H1 (cell line): ENCODE results near the gene PSMD5. TPM values are rescaled to one million over a fixed set of nuclear protein-coding genes. Genes with fewer than 3 reads are reported as not detected.

Experiments
- CTCF ChIA-PET: fragments of 300-600 bp; sonication (Branson Sonifier 250); formaldehyde crosslinking; loops from one replicate; lab custom pipeline; 2021; ENCODE audit not compliant: partially characterized antibody; lab: Charles Lee
- POLR2A ChIA-PET: fragments of 300-600 bp; sonication (Branson Sonifier 250); formaldehyde crosslinking; loops from one replicate; lab custom pipeline; 2021; ENCODE audit warnings: inconsistent platforms; ENCODE audit not compliant: partially characterized antibody; lab: Charles Lee
- DNase-seq, 2 experiments: peaks; one replicate each; pipeline versions ENCODE4 v3.0.0 to v3.0.0-alpha.2; 2010 to 2022; ENCODE audit warnings: low spot score in 2 of 2, low read depth in 1 of 2, mixed read lengths in 1 of 2
- FAIRE-seq: peaks from 2 replicates; lab custom pipeline; 2011; peaks lifted over from hg19 to GRCh38; lab: Jason Lieb, UNC
- H2AFZ ChIP-seq: 2 replicates; pipeline ENCODE4 v1.8.1; 2012; ENCODE audit warnings: low read length, inconsistent platforms
- H2AK5ac ChIP-seq: 2 replicates; pipeline ENCODE4 v1.6.1; 2013; ENCODE audit warnings: low read depth, low read length
- H2BK120ac ChIP-seq: replicated peaks from 2 replicates; pipeline ENCODE3; 2013; ENCODE audit warnings: low read depth, low read length, inconsistent platforms
- H2BK12ac ChIP-seq: 2 replicates; pipeline ENCODE4 v1.6.1; 2013; ENCODE audit warnings: low read depth, low read length
- H2BK15ac ChIP-seq: 2 replicates; pipeline ENCODE4 v1.6.1; 2013; ENCODE audit warnings: low read length
- H2BK20ac ChIP-seq: 2 replicates; pipeline ENCODE4 v1.6.1; 2013; ENCODE audit warnings: low read length
- H2BK5ac ChIP-seq: 2 replicates; pipeline ENCODE4 v1.6.1; 2013; ENCODE audit warnings: low read depth, low read length
- H3K14ac ChIP-seq: 2 replicates; pipeline ENCODE4 v1.6.1; 2013; ENCODE audit warnings: inconsistent platforms; ENCODE audit not compliant: insufficient read length
- H3K18ac ChIP-seq: 2 replicates; pipeline ENCODE4 v1.6.1; 2013; ENCODE audit warnings: low read length; ENCODE audit errors: extremely low read depth
- H3K23ac ChIP-seq: 2 replicates; pipeline ENCODE4 v1.6.1; 2013; ENCODE audit warnings: inconsistent platforms; ENCODE audit not compliant: insufficient read length
- H3K23me2 ChIP-seq: 2 replicates; pipeline ENCODE4 v1.6.1; 2013; ENCODE audit warnings: low read depth, low read length
- H3K27ac ChIP-seq: 2 replicates; pipeline ENCODE4 v1.6.1; 2011; ENCODE audit warnings: low read depth, low read length, inconsistent platforms
- H3K27me3 ChIP-seq, 4 experiments: replicated peaks in 1 of 4; 1 replicate in 1 of 4; 2 replicates in 3 of 4; pipeline versions ENCODE4 v1.6.1 to v1.8.1; 2011 to 2013; ENCODE audit warnings: low read length in 3 of 4, mild to moderate bottlenecking in 3 of 4, inconsistent platforms in 2 of 4, mixed read lengths in 2 of 4, moderate library complexity in 1 of 4; ENCODE audit not compliant: control insufficient read depth in 3 of 4, insufficient read depth in 3 of 4; ENCODE audit errors: extremely low read depth in 1 of 4
- H3K36me3 ChIP-seq, 4 experiments: 2 replicates each; pipeline versions ENCODE4 v1.6.1 to v1.8.1; 2011 to 2013; ENCODE audit warnings: mild to moderate bottlenecking in 4 of 4, low read length in 3 of 4, moderate library complexity in 2 of 4, control low read depth in 1 of 4, inconsistent platforms in 1 of 4; ENCODE audit not compliant: insufficient read depth in 4 of 4, control insufficient read depth in 2 of 4
- H3K4ac ChIP-seq: replicated peaks from 2 replicates; pipeline ENCODE3; 2013; ENCODE audit warnings: low read length, low read depth, mixed read lengths, inconsistent platforms; ENCODE audit not compliant: insufficient read length
- H3K4me1 ChIP-seq, 4 experiments: replicated peaks in 1 of 4; 1 replicate in 1 of 4; 2 replicates in 3 of 4; pipeline versions ENCODE4 v1.6.1 to v1.8.1; 2011 to 2013; ENCODE audit warnings: low read length in 3 of 4, inconsistent platforms in 2 of 4, mixed read lengths in 1 of 4; ENCODE audit not compliant: insufficient read depth in 4 of 4, control insufficient read depth in 3 of 4
- H3K4me2 ChIP-seq, 2 experiments: 2 replicates each; pipeline versions ENCODE4 v1.6.1 to v1.8.1; 2011 to 2013; ENCODE audit warnings: low read depth in 2 of 2, low read length in 2 of 2, control low read depth in 1 of 2, inconsistent platforms in 1 of 2, mild to moderate bottlenecking in 1 of 2; ENCODE audit not compliant: insufficient read depth in 1 of 2
- H3K4me3 ChIP-seq, 4 experiments: fragments of 200-600, 300-600 bp in 1 of 4; sonication (generic), shearing (Covaris generic), sonication (Bioruptor Twin) in 1 of 4; 2 replicates each; pipeline versions ENCODE4 v1.5.1 to v1.8.1; 2011 to 2016; ENCODE audit warnings: low read length in 4 of 4, low read depth in 3 of 4, control low read depth in 2 of 4, inconsistent platforms in 2 of 4, mild to moderate bottlenecking in 2 of 4, mixed read lengths in 1 of 4, moderate library complexity in 1 of 4; ENCODE audit not compliant: insufficient read depth in 2 of 4; ENCODE audit errors: extremely low read depth in 1 of 4
- H3K56ac ChIP-seq: replicated peaks from 2 replicates; pipeline ENCODE3; 2013; ENCODE audit warnings: low read depth, mild to moderate bottlenecking, mixed read lengths, low read length, inconsistent platforms; ENCODE audit not compliant: insufficient read length
- H3K79me1 ChIP-seq: 2 replicates; pipeline ENCODE4 v1.6.1; 2013; ENCODE audit warnings: low read depth, low read length, control low read depth
- H3K79me2 ChIP-seq, 2 experiments: 2 replicates each; pipeline versions ENCODE4 v1.6.1 to v1.8.1; 2012 to 2013; ENCODE audit warnings: low read length in 2 of 2, mild to moderate bottlenecking in 2 of 2, inconsistent platforms in 1 of 2; ENCODE audit not compliant: insufficient read depth in 2 of 2, control insufficient read depth in 1 of 2
- H3K9ac ChIP-seq, 4 experiments: replicated peaks in 1 of 4; 1 replicate in 1 of 4; 2 replicates in 3 of 4; pipeline versions ENCODE4 v1.6.1 to v1.8.1; 2011 to 2013; ENCODE audit warnings: low read depth in 3 of 4, low read length in 3 of 4, control low read depth in 2 of 4, mild to moderate bottlenecking in 2 of 4, moderate library complexity in 2 of 4, inconsistent platforms in 1 of 4; ENCODE audit errors: extremely low read depth in 1 of 4
- H3K9me3 ChIP-seq, 2 experiments: 2 replicates each; pipeline versions ENCODE4 v1.6.1 to v1.8.1; 2012 to 2013; ENCODE audit warnings: mild to moderate bottlenecking in 2 of 2, moderate library complexity in 2 of 2, control low read depth in 1 of 2, inconsistent platforms in 1 of 2, low read depth in 1 of 2, low read length in 1 of 2, mixed read lengths in 1 of 2; ENCODE audit not compliant: insufficient read depth in 2 of 2
- H4K20me1 ChIP-seq, 2 experiments: replicated peaks in 1 of 2; 2 replicates each; pipeline versions ENCODE3 to v1.8.1; 2011 to 2013; ENCODE audit warnings: inconsistent platforms in 2 of 2, low read length in 2 of 2, mild to moderate bottlenecking in 1 of 2; ENCODE audit not compliant: insufficient read depth in 2 of 2, control insufficient read depth in 1 of 2
- H4K5ac ChIP-seq: 2 replicates; pipeline ENCODE4 v1.6.1; 2013; ENCODE audit warnings: low read length, low read depth, mixed read lengths, inconsistent platforms; ENCODE audit not compliant: insufficient read length
- H4K8ac ChIP-seq: 2 replicates; pipeline ENCODE4 v1.8.0; 2013; ENCODE audit warnings: mild to moderate bottlenecking, moderate library complexity, low read length, inconsistent platforms; ENCODE audit not compliant: insufficient read depth; ENCODE audit errors: extremely low read depth
- H4K91ac ChIP-seq: replicated peaks from 2 replicates; pipeline ENCODE3; 2013; ENCODE audit warnings: low read length, mixed read lengths, inconsistent platforms; ENCODE audit not compliant: insufficient read length
- BCL11A ChIP-seq, 2 experiments: IDR thresholded peaks; one replicate each; pipeline ENCODE4 v1.6.1; 2011; ENCODE audit warnings: low read depth in 2 of 2, low read length in 2 of 2, mild to moderate bottlenecking in 2 of 2
- CHD1 ChIP-seq: IDR thresholded peaks from 2 replicates; pipeline ENCODE4 v1.6.1; 2012; ENCODE audit warnings: low read depth, low read length, improper control_type of control experiment
- CREB1 ChIP-seq: IDR thresholded peaks from 2 replicates; pipeline ENCODE4 v1.6.1; 2012; ENCODE audit warnings: inconsistent platforms
- EGR1 ChIP-seq: IDR thresholded peaks from 2 replicates; pipeline ENCODE4 v1.6.1; 2011; ENCODE audit warnings: low read depth, low read length, borderline replicate concordance
- WGBS, 2 experiments: shearing (Covaris generic) in 1 of 2; methylation state at CpG; one replicate each; pipeline versions ENCODE4 v1.1.6 to v1.1.7; 2013 to 2015; ENCODE audit warnings: low lambda C conversion rate in 2 of 2, mixed read lengths in 2 of 2, inconsistent platforms in 1 of 2, low coverage in 1 of 2, missing lambda C conversion rate in 1 of 2; ENCODE audit not compliant: insufficient replicate concordance in 2 of 2, insufficient coverage in 1 of 2, insufficient read length in 1 of 2; ENCODE audit errors: extremely low coverage in 1 of 2, missing lambda C conversion rate in 1 of 2; 5-methylcytosine and 5-hydroxymethylcytosine counted together
- polyA plus RNA-seq, 7 experiments: library from polyadenylated mRNA; depleted of rRNA in 3 of 7; stranded (reverse) in 5 of 7; unstranded in 2 of 7; fragments of >200 nt in 5 of 7; fragments of 200-250 nt in 2 of 7; gene quantifications; 1 replicate in 5 of 7; 2 replicates in 1 of 7; 4 replicates in 1 of 7; pipeline versions ENCODE4 v1.2.1 to v1.2.3, GENCODE V29; 2011 to 2013; ENCODE audit warnings: missing spikeins in 2 of 7, mixed read lengths in 2 of 7
- total RNA-seq: library from RNA; stranded (reverse); fragmentation: NEBNext Ultra II Directional; extraction: Animal tissue kit (Norgen Biotek cat#: 25700); gene quantifications from 2 replicates; pipeline ENCODE4 v1.2.1, GENCODE V29; 2021

The PSMD5 gene
- total and polyA plus RNA-seq, 2 of the 8 experiments (the other 6 are each of a cell fraction or from before 2014, with no cell fraction given), result 19.2 to 30.5 TPM

DNA sequence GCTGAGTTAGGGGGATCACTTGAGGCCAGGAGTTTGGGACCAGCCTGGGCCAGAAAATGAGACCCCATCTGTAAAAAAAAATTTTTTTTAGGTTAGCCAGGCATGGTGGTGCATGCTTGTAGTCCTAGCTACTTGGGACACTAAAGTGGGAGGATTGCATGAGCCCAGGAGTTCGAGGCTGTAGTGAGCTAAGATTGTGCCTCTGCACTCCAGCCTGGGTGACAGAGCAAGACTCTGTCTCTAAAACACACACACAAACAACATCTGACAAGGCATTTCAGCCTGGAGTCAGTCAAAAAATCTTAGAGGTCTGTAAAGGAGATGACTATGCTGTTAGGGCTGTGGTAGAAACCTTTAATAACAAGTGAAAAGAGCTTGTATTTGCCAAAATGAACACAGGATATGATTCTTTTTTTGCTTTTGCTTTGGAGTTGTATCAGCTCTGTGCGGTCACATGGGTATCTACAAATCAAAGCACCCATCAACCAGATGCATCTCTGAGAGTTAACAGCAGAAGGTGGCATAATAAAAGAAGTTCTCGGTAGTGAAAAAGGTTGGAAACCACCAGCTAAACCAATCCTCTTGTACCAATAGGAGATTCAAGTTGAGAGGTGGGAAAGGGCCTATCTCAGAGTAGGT, 3.6 kb upstream of the PSMD5 start:
- Histone ChIP-seq H3K79me2 (peaks cover 3 to 20% of the 10 kb centered on the region in 2 experiments; a peak in 3 of 4 replicates), H2AK5ac (no peak overlapping the region), H2BK120ac (no peak overlapping the region), H3K36me3 (peaks cover 0 to 6% (median 0%) of the 10 kb centered on the region in 4 experiments; a peak in 3 of 8 replicates), H3K56ac (no peak overlapping the region), H3K4ac (no peak overlapping the region), H3K23me2 (peaks cover 5% of the 10 kb centered on the region), H3K27ac (no peak overlapping the region), H4K91ac (no peak overlapping the region), H3K14ac (no peak overlapping the region), H3K79me1 (peaks cover 8% of the 10 kb centered on the region; the same call in 1 of the 2 replicates), H3K4me1 (peaks cover 0 to 13% (median 7%) of the 10 kb centered on the region in 4 experiments; a peak in 5 of 7 replicates), H3K18ac (no peak overlapping the region), H3K9me3 (no peaks in the 10 kb centered on the region), H2BK15ac (no peak overlapping the region), H2BK5ac (no peak overlapping the region), H4K5ac (no peak overlapping the region), H3K4me3 (no peak overlapping the region), H4K8ac (no peak overlapping the region), H3K23ac (no peak overlapping the region), H3K4me2 (no peak overlapping the region), H2BK20ac (no peak overlapping the region), H2BK12ac (no peak overlapping the region), H3K9ac (no peak overlapping the region), H3K27me3 (no peaks in the 10 kb centered on the region; a peak in 1 of 7 replicates), H2AFZ (no peak overlapping the region), H4K20me1 (no peaks in the 10 kb centered on the region)
- ChIA-PET CTCF (interaction anchor here (1.1 to 1.6 kb wide), 3 partner anchors 11 to 135 kb away, joined by 3 read pairs; no protein-coding TSS in a partner anchor), POLR2A (interaction anchor here (1.2 to 2.0 kb wide), 6 partner anchors 9 to 53 kb away, joined by 3 to 6 read pairs (median 5); partner anchors contain the start of gene FBXW2)
- WGBS, 2 experiments, result 89% methylated on average over 3 of the region's 3 CpGs; no CpG with 5 or more reads in 1 of the 2 experiments
- FAIRE-seq, result no peak
- no peak for DNase-seq
- no peak for TF ChIP-seq CREB1
- no peak for TF ChIP-seq BCL11A (IDR thresholded peaks at IDR 0.05; ENCODE audit: low read depth in 2 of 2, low read length in 2 of 2)
- no peak for TF ChIP-seq EGR1
- no peak for TF ChIP-seq CHD1
